HepG2 (cell line): Measurements from ENCODE around the gene CNOT8. TPM values are rescaled to one million over a fixed set of nuclear protein-coding genes. Genes with fewer than 3 reads are reported as not detected.

Experiments
- ARHGAP35 ChIP-seq: sonication (generic); formaldehyde crosslinking; IDR thresholded peaks from 2 replicates; pipeline ENCODE4 v1.9.0; 2022; ENCODE audit warnings: mild to moderate bottlenecking, inconsistent platforms, moderate library complexity, missing genetic modification reagents, borderline replicate concordance
- ARNT ChIP-seq: fragments of 450-650 bp; IDR thresholded peaks from 2 replicates; pipeline ENCODE4 v1.6.1; 2017
- BHLHE40 ChIP-seq: IDR thresholded peaks from 2 replicates; pipeline ENCODE4 v1.6.1; 2011; ENCODE audit warnings: low read length, improper control_type of control experiment
- FOXO1 ChIP-seq: sonication (generic); formaldehyde crosslinking; IDR thresholded peaks from 2 replicates; pipeline ENCODE4 v1.4.0; 2020; ENCODE audit warnings: missing genetic modification reagents
- GFI1 ChIP-seq: sonication (generic); formaldehyde crosslinking; IDR thresholded peaks from 2 replicates; pipeline ENCODE4 v1.5.0; 2020; ENCODE audit warnings: missing genetic modification reagents, mild to moderate bottlenecking, borderline replicate concordance
- MXD1 ChIP-seq: sonication (generic); formaldehyde crosslinking; IDR thresholded peaks from 2 replicates; pipeline ENCODE4 v1.4.0; 2020; ENCODE audit warnings: mild to moderate bottlenecking, missing genetic modification reagents
- NCOA2 ChIP-seq: sonication (generic); formaldehyde crosslinking; IDR thresholded peaks from 2 replicates; pipeline ENCODE4 v1.8.0; 2022; ENCODE audit warnings: inconsistent platforms
- PHF5A ChIP-seq: IDR thresholded peaks from one replicate; pipeline ENCODE4 v1.6.1; 2018; ENCODE audit warnings: low read depth, missing genetic modification reagents; ENCODE audit not compliant: unreplicated experiment
- PHF8 ChIP-seq: sonication (generic); formaldehyde crosslinking; IDR thresholded peaks from 2 replicates; pipeline ENCODE4 v1.5.0; 2020; ENCODE audit warnings: missing genetic modification reagents
- XBP1 ChIP-seq: sonication (generic); formaldehyde crosslinking; IDR thresholded peaks from 2 replicates; pipeline ENCODE4 v1.5.0; 2020; ENCODE audit warnings: missing genetic modification reagents
- ZC3H4 ChIP-seq: sonication (generic); formaldehyde crosslinking; IDR thresholded peaks from 2 replicates; pipeline ENCODE4 v1.4.0; 2020; ENCODE audit warnings: missing genetic modification reagents, borderline replicate concordance
- ZFP36L2 ChIP-seq: sonication (generic); formaldehyde crosslinking; IDR thresholded peaks from 2 replicates; pipeline ENCODE4 v1.4.0; 2020; ENCODE audit warnings: missing genetic modification reagents
- ZFP82 ChIP-seq: sonication (generic); formaldehyde crosslinking; IDR thresholded peaks from 2 replicates; pipeline ENCODE4 v1.5.1; 2020; ENCODE audit warnings: mild to moderate bottlenecking, missing genetic modification reagents, borderline replicate concordance
- ZNF180 ChIP-seq: sonication (generic); formaldehyde crosslinking; IDR thresholded peaks from 2 replicates; pipeline ENCODE4 v1.4.0; 2020; ENCODE audit warnings: low read depth, missing genetic modification reagents, borderline replicate concordance
- ZNF263 ChIP-seq: sonication (generic); formaldehyde crosslinking; IDR thresholded peaks from 2 replicates; pipeline ENCODE4 v1.4.0; 2020; ENCODE audit warnings: missing genetic modification reagents
- ZNF383 ChIP-seq: sonication (generic); formaldehyde crosslinking; IDR thresholded peaks from 2 replicates; pipeline ENCODE4 v1.4.0; 2020; ENCODE audit warnings: missing genetic modification reagents, mild to moderate bottlenecking, borderline replicate concordance
- ZNF570 ChIP-seq: sonication (generic); formaldehyde crosslinking; IDR thresholded peaks from 2 replicates; pipeline ENCODE4 v1.4.0; 2020; ENCODE audit warnings: mild to moderate bottlenecking, missing genetic modification reagents, borderline replicate concordance
- ZNF614 ChIP-seq: IDR thresholded peaks from 2 replicates; pipeline ENCODE4 v1.6.1; 2018; ENCODE audit warnings: missing biosample characterization, missing genetic modification reagents, inconsistent platforms, borderline replicate concordance
- ZNF773 ChIP-seq: sonication (generic); formaldehyde crosslinking; IDR thresholded peaks from 2 replicates; pipeline ENCODE4 v1.4.0; 2020; ENCODE audit warnings: missing genetic modification reagents, borderline replicate concordance
- polyA plus RNA-seq, 8 experiments: library from polyadenylated mRNA; depleted of rRNA in 3 of 8; stranded (reverse) in 7 of 8; unstranded in 1 of 8; fragments of >200 nt; fragmentation: Illumina TruSeq in 4 of 8; extraction: Trizol in 4 of 8; gene quantifications; 2 replicates each; pipeline versions ENCODE4 v1.2.1 to v1.2.3, GENCODE V29; 2011 to 2016; ENCODE audit warnings: low read depth in 4 of 8, missing spikeins in 1 of 8, mixed read lengths in 1 of 8; ENCODE audit not compliant: insufficient read depth in 1 of 8
- total RNA-seq, 5 experiments: library from RNA; depleted of rRNA; stranded (reverse); fragments of >200 nt; fragmentation: Illumina TruSeq; extraction: Trizol; gene quantifications; 2 replicates each; pipeline ENCODE4 v1.2.3, GENCODE V29; 2016; ENCODE audit warnings: low read depth in 1 of 5
- TF ChIP-seq, protein P1 (sequence below): sonication (generic); formaldehyde crosslinking; IDR thresholded peaks from 2 replicates; pipeline ENCODE4 v1.8.0; 2022; ENCODE audit warnings: missing genetic modification reagents, mild to moderate bottlenecking, moderate library complexity, borderline replicate concordance
- TF ChIP-seq, protein P2 (sequence below): sonication (generic); formaldehyde crosslinking; IDR thresholded peaks from 2 replicates; pipeline ENCODE4 v1.5.0; 2020; ENCODE audit warnings: missing genetic modification reagents
- TF ChIP-seq, protein P3 (sequence below): sonication (generic); formaldehyde crosslinking; IDR thresholded peaks from 2 replicates; pipeline ENCODE4 v1.4.0; 2020; ENCODE audit warnings: missing genetic modification reagents
- TF ChIP-seq, protein P4 (sequence below): sonication (generic); formaldehyde crosslinking; IDR thresholded peaks from 2 replicates; pipeline ENCODE4 v1.4.0; 2020; ENCODE audit warnings: missing genetic modification reagents, borderline replicate concordance

The CNOT8 gene
- total and polyA plus RNA-seq, 2 of the 13 experiments (the other 11 are each of a cell fraction or from before 2014, with no cell fraction given) = 37.1 to 74.9 TPM

GRCh38 chr5:154860123-154860522, 1.7 kb downstream of the CNOT8 start (continued):
- TF ChIP-seq, protein P1, sequence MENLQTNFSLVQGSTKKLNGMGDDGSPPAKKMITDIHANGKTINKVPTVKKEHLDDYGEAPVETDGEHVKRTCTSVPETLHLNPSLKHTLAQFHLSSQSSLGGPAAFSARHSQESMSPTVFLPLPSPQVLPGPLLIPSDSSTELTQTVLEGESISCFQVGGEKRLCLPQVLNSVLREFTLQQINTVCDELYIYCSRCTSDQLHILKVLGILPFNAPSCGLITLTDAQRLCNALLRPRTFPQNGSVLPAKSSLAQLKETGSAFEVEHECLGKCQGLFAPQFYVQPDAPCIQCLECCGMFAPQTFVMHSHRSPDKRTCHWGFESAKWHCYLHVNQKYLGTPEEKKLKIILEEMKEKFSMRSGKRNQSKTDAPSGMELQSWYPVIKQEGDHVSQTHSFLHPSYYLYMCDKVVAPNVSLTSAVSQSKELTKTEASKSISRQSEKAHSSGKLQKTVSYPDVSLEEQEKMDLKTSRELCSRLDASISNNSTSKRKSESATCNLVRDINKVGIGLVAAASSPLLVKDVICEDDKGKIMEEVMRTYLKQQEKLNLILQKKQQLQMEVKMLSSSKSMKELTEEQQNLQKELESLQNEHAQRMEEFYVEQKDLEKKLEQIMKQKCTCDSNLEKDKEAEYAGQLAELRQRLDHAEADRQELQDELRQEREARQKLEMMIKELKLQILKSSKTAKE (CRISPR knock-in tag) = no peak
- no peak for TF ChIP-seq BHLHE40
- no peak for TF ChIP-seq ZC3H4 (CRISPR knock-in tag)
- no peak for TF ChIP-seq ZFP36L2
- TF ChIP-seq ARHGAP35 (CRISPR knock-in tag) = no peak
- no peak for TF ChIP-seq PHF8 (CRISPR knock-in tag)
- TF ChIP-seq ZNF383 = no peak
- TF ChIP-seq, protein P2, sequence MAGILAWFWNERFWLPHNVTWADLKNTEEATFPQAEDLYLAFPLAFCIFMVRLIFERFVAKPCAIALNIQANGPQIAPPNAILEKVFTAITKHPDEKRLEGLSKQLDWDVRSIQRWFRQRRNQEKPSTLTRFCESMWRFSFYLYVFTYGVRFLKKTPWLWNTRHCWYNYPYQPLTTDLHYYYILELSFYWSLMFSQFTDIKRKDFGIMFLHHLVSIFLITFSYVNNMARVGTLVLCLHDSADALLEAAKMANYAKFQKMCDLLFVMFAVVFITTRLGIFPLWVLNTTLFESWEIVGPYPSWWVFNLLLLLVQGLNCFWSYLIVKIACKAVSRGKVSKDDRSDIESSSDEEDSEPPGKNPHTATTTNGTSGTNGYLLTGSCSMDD (CRISPR knock-in tag) = no peak
- TF ChIP-seq FOXO1 (CRISPR knock-in tag) = 0 out of 2 replicates have a peak, but pooled peaks have one; percentile 12
- peak; percentile 58 for TF ChIP-seq PHF5A (CRISPR knock-in tag)
- no peak for TF ChIP-seq ZNF773 (CRISPR knock-in tag)
- TF ChIP-seq ZNF614 (CRISPR knock-in tag) = 0 out of 2 replicates have a peak, but pooled peaks have one; percentile 28
- TF ChIP-seq NCOA2 (CRISPR knock-in tag) = 0 out of 2 replicates have a peak, but pooled peaks have one; percentile 11
- TF ChIP-seq ARNT = no peak
- no peak; the same call in 1 of the 2 replicates for TF ChIP-seq GFI1 (CRISPR knock-in tag)
- TF ChIP-seq ZNF180 (CRISPR knock-in tag) = no peak
- TF ChIP-seq ZFP82 (CRISPR knock-in tag) = no peak
- no peak for TF ChIP-seq ZNF570 (CRISPR knock-in tag)
- TF ChIP-seq, protein P3, sequence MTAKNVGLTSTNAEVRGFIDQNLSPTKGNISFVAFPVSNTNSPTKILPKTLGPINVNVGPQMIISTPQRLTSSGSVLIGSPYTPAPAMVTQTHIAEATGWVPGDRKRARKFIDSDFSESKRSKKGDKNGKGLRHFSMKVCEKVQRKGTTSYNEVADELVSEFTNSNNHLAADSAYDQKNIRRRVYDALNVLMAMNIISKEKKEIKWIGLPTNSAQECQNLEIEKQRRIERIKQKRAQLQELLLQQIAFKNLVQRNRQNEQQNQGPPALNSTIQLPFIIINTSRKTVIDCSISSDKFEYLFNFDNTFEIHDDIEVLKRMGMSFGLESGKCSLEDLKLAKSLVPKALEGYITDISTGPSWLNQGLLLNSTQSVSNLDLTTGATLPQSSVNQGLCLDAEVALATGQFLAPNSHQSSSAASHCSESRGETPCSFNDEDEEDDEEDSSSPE (CRISPR knock-in tag) = no peak
- no peak for TF ChIP-seq XBP1 (CRISPR knock-in tag)
- no peak for TF ChIP-seq MXD1 (CRISPR knock-in tag)
- TF ChIP-seq, protein P4, sequence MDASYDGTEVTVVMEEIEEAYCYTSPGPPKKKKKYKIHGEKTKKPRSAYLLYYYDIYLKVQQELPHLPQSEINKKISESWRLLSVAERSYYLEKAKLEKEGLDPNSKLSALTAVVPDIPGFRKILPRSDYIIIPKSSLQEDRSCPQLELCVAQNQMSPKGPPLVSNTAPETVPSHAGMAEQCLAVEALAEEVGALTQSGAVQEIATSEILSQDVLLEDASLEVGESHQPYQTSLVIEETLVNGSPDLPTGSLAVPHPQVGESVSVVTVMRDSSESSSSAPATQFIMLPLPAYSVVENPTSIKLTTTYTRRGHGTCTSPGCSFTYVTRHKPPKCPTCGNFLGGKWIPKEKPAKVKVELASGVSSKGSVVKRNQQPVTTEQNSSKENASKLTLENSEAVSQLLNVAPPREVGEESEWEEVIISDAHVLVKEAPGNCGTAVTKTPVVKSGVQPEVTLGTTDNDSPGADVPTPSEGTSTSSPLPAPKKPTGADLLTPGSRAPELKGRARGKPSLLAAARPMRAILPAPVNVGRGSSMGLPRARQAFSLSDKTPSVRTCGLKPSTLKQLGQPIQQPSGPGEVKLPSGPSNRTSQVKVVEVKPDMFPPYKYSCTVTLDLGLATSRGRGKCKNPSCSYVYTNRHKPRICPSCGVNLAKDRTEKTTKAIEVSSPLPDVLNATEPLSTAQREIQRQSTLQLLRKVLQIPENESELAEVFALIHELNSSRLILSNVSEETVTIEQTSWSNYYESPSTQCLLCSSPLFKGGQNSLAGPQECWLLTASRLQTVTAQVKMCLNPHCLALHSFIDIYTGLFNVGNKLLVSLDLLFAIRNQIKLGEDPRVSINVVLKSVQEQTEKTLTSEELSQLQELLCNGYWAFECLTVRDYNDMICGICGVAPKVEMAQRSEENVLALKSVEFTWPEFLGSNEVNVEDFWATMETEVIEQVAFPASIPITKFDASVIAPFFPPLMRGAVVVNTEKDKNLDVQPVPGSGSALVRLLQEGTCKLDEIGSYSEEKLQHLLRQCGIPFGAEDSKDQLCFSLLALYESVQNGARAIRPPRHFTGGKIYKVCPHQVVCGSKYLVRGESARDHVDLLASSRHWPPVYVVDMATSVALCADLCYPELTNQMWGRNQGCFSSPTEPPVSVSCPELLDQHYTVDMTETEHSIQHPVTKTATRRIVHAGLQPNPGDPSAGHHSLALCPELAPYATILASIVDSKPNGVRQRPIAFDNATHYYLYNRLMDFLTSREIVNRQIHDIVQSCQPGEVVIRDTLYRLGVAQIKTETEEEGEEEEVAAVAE (CRISPR knock-in tag) = no peak
- TF ChIP-seq ZNF263 (CRISPR knock-in tag) = peak; percentile 70
